ENCODE measurements around the gene MMADHC. TPM values are rescaled to one million over a fixed set of nuclear protein-coding genes. Genes with fewer than 3 reads are reported as not detected.
A peak's percentile ranks its signal among the peaks of the same experiment; 100 is the strongest.

Gene MMADHC
- polyA plus RNA-seq, 1 donor (not counting 4 experiments of a cell fraction or from before 2014, with no cell fraction given): 140 TPM

DNA sequence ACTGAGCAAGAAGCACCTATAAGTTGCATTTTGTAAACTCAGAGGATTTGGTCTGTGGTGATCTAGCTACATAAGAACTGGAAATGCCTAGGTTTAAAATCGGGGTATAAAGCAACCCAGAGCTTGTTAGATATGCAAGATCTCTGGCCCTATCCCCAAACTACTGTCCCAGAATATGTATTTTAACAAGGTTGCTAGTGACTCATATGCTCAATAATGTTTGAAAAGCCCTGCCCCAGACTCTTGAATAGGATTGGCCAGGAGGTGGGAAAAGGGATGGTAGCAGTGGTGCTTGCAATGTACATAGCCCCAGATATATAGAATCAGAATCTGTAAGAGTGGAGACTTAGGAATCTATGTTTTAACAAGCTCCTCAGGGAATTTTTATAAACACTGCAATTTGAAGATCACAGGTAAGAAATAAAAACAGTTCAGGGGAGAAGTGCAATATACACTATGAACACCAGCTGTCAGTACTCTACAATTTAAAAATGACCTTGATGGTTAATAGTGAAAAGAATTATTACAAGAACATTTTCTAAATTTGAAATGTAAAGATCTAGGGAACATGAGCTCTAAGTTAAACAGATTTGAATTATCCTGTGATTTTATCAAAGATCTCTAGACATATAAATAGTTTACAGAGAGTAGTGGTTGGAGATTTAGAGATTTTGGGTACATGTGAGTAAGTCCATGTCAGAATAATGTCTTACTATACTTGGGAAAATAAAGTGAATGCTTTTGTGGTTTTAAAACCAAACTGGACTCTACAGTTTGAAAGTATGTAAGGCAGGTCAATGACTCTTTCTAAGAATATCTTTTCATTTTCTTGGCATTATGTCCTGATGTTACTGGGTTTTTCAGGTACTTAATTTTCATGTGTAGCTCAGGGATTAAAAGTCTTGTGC lies 7.7 kb upstream of the MMADHC start:
- no peaks in the 10 kb centered on the region for H3K9me3 ChIP-seq (ENCODE audit: control insufficient read depth, low read depth, low read length)
- H3K4me2 ChIP-seq (ENCODE audit: control insufficient read depth, extremely low read depth, insufficient read depth, low read depth, low read length): peak overlapping the region; percentile 55
- DNase-seq (ENCODE audit: low read depth, low spot score) (no peak), FAIRE-seq (peak; percentile 83)
- H4K20me1 ChIP-seq (ENCODE audit: control insufficient read depth, extremely low read depth, insufficient read depth, low read length): no peaks in the 10 kb centered on the region
- H3K79me2 ChIP-seq (ENCODE audit: control insufficient read depth, insufficient read depth, low read length): no peaks in the 10 kb centered on the region
- no peak overlapping the region for H3K4me3 ChIP-seq (ENCODE audit: control insufficient read depth in 2 of 3, extremely low read depth in 1 of 3, insufficient read depth in 2 of 3, low read depth in 1 of 3, low read length in 3 of 3)
- H3K9ac ChIP-seq (ENCODE audit: control insufficient read depth, extremely low read depth, insufficient read depth, low read length): peak overlapping the region; percentile 23
- no peak overlapping the region for H3K27ac ChIP-seq (ENCODE audit: control insufficient read depth, insufficient read depth, low read length)
- H3K4me1 ChIP-seq (ENCODE audit: control insufficient read depth, extremely low read depth, insufficient read depth, low read length): peaks cover 17% of the 10 kb centered on the region
- H3K9me1 ChIP-seq (ENCODE audit: control insufficient read depth, extremely low read depth, insufficient read depth, low read length): no peaks in the 10 kb centered on the region
- TF ChIP-seq CTCF (optimal IDR thresholded peaks at IDR 0.05 in 1 of 3, IDR thresholded peaks at IDR 0.05 in 1 of 3, conservative IDR thresholded peaks at IDR 0.05 in 1 of 3; ENCODE audit: extremely low read depth in 1 of 3, insufficient read depth in 2 of 3, low read length in 3 of 3): peak in 2 of 3 experiments; percentile 21 to 40
- TF ChIP-seq EZH2 (IDR thresholded peaks at IDR 0.05; ENCODE audit: low read length): no peak
- H3K36me3 ChIP-seq (ENCODE audit: control insufficient read depth in 2 of 2, extremely low read depth in 1 of 2, insufficient read depth in 2 of 2, low read length in 2 of 2): no peaks in the 10 kb centered on the region
- H2AFZ ChIP-seq (ENCODE audit: control insufficient read depth, low read length): peak overlapping the region; percentile 67
- dilution Hi-C loops (cut with MboI; ENCODE audit: extremely low pct_ligation_motif_present, low sequenced_read_pairs): no loop called here
- no peaks in the 10 kb centered on the region for H3K27me3 ChIP-seq (ENCODE audit: control insufficient read depth, extremely low read depth, insufficient read depth, low read length)

- Histone ChIP-seq H3K9ac (ENCODE audit: control insufficient read depth, extremely low read depth, insufficient read depth, low read length) (no peak overlapping the region), H4K20me1 (ENCODE audit: control insufficient read depth, extremely low read depth, insufficient read depth, low read length) (no peaks in the 10 kb centered on the region), H3K4me3 (ENCODE audit: control insufficient read depth in 2 of 3, extremely low read depth in 1 of 3, insufficient read depth in 2 of 3, low read depth in 1 of 3, low read length in 3 of 3) (no peak overlapping the region), H3K9me3 (ENCODE audit: control insufficient read depth, low read depth, low read length) (no peaks in the 10 kb centered on the region), H3K27me3 (ENCODE audit: control insufficient read depth, extremely low read depth, insufficient read depth, low read length) (no peaks in the 10 kb centered on the region), H3K27ac (ENCODE audit: control insufficient read depth, insufficient read depth, low read length) (no peak overlapping the region), H3K36me3 (ENCODE audit: control insufficient read depth in 2 of 2, extremely low read depth in 1 of 2, insufficient read depth in 2 of 2, low read length in 2 of 2) (no peaks in the 10 kb centered on the region), H3K9me1 (ENCODE audit: control insufficient read depth, extremely low read depth, insufficient read depth, low read length) (no peaks in the 10 kb centered on the region), H3K4me1 (ENCODE audit: control insufficient read depth, extremely low read depth, insufficient read depth, low read length) (peaks cover 17% of the 10 kb centered on the region), H2AFZ (ENCODE audit: control insufficient read depth, low read length) (no peak overlapping the region), H3K79me2 (ENCODE audit: control insufficient read depth, insufficient read depth, low read length) (no peaks in the 10 kb centered on the region), H3K4me2 (ENCODE audit: control insufficient read depth, extremely low read depth, insufficient read depth, low read depth, low read length) (peak overlapping the region; percentile 55)
- TF ChIP-seq EZH2 (IDR thresholded peaks at IDR 0.05; ENCODE audit: low read length): no peak
- no peak for TF ChIP-seq CTCF (optimal IDR thresholded peaks at IDR 0.05 in 1 of 3, IDR thresholded peaks at IDR 0.05 in 1 of 3, conservative IDR thresholded peaks at IDR 0.05 in 1 of 3; ENCODE audit: extremely low read depth in 1 of 3, insufficient read depth in 2 of 3, low read length in 3 of 3)
- no peak for FAIRE-seq
- DNase-seq (ENCODE audit: low read depth, low spot score): no peak
- dilution Hi-C loops (cut with MboI; ENCODE audit: extremely low pct_ligation_motif_present, low sequenced_read_pairs): no loop called here
These were observed 6.8 kb upstream of the MMADHC start for GRCh38 chr2:149594411-149594810.

Data from keratinocyte (primary cell).